ENCODE measurements around the gene ZFP14.

Gene ZFP14

DNA sequence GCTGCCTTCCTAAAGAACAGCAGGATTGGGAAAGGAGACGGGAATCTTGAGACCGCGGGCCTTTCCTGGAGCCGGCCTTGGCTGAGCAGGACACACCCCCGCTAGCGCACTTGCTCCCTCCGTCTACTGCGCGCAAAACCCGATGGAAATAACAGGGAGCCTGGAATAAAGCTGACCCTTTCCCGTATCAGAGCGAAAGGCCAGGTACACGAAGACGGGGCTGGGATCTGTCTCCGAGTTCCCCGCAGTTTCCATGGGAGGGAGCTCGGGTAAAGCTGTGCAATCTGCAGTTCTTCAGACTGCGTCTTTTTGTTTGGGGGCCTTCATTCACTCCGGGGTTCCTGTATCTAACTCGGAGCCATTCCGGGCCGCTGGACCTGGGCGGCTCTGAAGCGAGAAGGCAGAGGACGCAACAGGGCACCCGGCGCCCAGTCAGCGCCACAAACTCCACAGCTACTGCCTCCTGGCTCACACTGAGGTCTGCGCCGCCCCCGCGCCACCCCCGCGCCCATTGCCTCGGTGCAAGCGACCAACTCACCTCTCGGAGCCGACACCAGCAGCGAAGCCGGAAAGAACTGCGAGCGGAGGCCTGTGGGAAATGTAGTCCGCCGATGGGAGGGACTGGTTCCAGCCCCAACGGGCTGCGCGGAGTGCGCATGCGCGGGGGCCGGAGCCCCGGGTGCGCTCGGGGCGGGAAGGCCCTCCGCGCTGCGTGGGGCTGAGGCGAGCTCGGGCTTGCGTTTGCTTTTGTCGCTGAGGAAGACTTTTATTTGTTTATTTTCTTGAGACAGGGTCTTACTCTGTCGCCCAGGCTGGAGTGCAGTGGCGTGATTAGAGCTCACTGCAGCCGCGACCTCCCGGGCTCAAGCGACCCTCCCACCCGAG lies at the start of gene ZFP14:
Gene ZFP14, minus strand, starts transcription at position 577 of the 885 bp plus-strand sequence. CDS start 11,309 bp downstream, outside the sequence.
- DNase-seq: peak; percentile 93

DNA sequence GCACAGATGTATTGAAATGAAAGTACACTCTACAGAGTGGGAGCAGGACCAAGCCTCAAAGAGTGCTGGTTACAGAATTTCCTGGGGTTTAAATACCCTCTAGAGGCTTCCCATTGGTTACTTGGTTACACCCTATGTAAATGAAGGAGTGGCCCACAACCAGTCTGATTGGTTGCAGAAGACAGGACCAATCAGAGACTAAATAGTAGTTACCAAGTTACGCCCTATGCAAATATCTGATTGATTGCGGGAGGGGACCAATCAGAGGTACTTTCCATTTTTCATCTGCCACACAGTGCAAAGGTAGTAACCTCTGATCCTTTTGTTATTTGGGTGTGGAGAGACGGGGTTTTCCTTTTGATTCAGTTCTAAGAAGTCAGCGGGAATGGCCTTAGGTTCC lies 44.9 kb upstream of the ZFP14 start:
- DNase-seq: no peak

DNA sequence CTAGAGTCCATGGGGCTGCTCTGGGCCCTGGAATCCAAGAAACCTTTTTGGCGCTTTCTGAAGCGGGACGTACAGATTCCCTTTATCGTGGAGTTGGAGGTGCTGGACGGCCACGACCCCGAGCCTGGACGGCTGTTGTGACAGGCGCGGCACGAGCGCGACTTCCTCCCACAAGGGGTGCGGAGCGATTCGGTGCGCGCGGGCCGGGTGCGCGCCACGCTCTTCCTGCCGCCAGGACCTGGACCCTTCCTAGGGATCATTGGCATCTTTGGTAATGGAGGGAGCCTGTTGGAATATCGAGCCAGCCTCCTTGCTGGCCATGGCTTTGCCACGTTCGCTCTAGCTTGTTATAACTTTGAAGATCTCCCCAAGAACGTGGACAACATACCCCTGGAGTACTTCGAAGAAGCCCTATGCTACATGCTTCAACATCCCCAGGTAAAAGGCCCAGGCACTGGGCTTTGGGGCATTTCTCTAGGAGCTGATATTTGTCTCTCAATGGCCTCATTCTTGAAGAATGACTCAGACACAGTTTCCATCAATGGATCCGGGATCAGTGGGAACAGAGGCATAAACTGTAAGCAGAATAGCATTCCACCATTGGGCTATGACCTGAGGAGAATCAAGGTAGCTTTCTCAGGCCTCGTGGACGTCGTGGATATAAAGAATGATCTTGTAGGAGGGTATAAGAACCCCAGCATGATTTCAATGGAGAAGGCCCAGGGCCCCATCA lies 42.9 kb upstream of the ZFP14 start:
- no peak for DNase-seq

DNA sequence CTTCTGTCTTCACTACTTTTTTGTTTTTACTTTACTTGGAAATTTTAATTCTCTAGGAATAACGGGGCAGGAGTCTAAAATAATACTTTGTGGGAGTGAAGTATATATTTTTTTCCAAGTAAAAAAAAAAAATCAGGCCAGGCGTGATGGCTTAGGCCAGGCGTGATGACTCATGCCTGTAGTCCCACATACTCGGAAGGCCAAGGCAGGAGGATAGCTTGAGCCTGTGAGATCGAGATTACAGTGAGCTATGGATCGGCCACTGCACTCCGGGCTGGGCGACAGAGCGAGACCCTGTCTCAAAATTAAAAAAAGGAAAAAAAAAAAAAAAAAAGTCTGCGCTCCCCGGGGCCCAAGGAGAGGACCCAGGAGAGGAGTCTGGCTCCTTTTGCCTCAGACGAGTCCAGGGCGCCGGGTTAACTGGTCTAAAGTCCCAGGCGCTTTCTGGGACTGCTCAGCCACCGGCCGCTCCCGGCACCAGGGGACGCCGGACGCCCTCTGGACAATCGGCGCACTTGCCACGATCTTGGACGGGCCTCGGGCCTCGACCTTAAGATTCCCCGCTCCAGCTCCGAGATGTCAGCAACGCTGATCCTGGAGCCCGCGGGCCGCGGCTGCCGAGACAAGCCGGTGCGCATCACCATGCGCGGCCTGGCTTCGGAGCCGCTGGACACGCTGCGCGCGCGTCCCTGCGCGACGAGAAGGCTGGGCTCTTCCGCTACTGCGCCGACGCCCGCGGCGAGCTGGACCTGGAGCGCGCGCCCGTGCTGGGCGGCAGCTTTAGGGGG lies 42.2 kb upstream of the ZFP14 start:
- no peak for DNase-seq

DNA sequence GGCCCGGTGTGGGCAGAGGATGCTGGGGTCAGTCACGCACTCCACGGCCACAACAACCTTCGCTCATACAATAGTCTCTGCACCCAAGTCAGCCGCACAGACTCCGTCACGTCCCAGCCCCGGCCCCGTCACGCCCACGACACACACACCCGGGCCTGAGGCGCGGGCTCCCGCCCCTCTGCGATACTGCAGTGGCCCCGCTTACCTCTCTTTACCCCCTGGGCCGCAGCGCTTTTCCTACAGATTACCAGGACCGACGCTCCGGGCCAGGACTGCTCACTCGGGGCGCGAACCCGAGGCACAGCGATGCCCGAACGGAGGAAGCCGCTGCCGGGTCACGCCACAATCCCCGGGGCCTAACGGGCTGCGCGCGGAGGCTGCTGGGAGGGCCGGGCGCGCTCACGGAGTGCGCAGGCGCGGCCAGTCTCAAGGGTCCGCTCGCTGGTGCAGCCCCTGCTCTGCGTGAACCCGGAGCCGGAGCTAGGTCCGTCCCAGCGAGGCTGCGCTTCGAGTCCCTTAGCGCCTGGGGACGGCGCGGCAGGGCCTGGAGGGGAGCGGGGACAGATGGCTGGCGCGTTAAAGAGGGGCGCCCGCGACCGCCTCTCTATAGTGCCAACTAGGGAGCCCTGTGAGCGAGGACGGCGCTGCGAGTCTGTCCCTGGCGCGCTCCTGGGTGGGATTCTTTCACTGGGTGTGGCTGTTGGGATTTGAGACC lies 39.4 kb upstream of the ZFP14 start, which contains the start of gene ZFP82:
Gene ZFP82, minus strand, starts transcription at position 358 of the 715 bp plus-strand sequence. CDS start 8,855 bp downstream, outside the sequence.
- DNase-seq: peak; percentile 81

DNA sequence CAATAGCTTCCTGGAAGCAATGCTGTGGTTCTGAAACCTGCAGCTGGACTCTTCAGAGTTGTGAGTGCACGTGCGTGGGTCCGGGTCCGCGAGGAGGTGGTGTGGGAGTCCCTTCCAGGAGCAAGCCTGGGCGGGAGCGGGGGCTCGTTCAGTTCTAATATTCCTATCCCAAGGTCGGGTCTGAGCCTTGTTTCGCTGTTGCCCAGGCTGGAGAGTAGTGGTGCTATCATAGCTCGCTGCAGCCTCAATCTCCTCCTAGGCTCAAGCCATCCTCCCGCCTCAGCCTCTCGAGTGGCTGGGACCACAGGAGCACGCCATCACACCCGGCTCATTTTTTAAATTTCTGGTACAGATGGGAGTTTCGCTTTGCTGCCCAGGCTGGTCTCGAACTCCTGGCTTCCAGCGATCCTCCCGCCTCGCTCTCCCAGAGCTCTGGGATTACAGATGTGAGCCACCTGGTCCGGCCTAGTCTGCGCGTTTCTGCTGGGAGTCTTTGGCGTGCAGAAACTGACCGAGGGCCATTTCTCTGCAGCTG lies 38.8 kb upstream of the ZFP14 start:
- DNase-seq: no peak

DNA sequence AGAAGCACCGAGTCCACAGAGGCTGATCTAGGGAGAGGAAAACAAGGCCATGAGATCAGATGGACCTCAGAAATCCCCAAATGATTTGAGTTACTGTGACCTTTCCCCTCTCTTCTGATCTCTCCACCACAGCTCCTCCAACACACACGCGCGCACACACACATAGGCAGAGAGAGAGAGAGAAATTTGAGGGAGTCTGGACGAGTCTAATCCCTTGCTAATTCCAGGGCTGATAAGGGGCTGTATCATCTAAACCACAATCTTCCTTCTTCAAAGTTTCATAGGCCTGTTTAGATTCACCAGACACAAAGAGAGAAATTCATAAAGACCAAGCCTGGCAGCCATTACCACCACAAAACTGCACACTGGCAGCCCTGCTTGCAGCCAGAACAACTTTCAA lies 30.8 kb upstream of the ZFP14 start:
- DNase-seq: no peak

DNA sequence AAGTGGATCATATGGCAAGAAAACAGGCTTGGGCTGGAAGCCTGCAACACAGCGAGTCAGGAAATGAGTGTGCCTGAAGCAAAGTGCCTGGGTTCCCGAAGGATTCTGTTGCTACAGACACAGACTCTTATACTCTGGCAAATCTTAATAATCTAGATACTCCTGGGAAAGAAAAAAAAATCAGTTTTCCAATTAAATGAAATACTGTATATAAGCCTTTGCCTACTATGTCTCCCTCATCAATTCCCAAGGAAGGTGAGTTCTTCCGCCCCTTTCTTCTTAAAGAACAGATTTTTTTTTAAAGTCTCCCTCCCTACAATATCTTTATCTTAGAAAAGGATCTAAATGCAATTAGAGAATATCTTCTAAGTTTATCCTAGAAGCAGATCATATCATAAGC lies 29.1 kb upstream of the ZFP14 start:
- no peak for DNase-seq

DNA sequence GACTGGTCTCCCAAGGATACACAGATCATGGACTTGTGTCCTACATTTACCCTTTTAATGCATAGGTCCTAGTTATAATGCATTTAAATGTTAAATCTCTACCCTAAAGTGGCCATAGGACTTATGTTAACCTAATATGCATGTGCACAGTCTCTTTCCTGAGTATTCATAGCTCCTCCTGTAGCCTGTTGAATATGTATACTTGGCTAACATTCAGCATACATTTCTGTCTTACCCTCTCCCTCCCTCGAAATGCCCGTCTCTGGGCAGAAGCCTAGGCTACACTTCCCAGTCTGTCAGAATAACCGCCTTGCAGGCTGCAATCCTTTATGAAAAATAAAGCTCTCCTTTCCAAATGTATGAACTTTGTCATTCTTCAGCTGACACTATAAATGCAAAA lies 25.5 kb upstream of the ZFP14 start:
- DNase-seq: no peak

DNA sequence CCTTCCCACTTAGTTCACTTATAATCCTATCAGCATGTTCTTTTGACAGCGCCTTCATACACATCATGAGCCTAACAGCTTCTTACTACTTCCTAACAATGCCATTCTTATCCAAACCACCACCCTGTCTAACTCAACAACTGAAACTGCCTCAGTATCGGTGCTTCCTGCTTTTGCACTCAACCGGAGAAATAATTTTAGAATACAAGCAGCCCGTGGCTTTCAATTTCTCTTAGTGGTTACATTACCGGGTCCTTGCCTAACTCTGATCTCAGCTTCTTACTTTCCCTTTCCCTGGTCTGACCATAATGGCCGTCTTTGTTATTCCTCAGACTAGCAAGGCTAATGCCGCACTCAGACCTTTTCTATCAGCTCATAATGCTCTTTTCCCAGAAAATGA lies 22.5 kb upstream of the ZFP14 start:
- DNase-seq: no peak

DNA sequence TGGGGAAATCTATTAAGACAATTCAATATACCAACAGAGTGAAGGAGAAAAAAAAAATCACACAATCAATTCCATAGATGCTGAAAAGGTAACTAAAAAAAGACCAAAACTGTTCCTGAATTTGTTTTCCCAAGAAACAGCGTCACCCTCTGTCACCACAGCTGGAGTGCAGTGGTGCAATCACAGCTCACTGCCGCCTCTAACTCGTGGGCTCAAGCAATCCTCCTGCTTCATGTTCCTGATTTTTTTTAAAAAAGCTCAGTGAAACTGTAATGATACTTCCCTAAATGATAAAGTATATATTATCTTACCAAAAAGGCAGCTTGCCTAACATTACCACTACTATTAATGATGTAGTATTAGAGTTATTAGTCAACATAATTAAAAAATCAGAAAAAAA lies 19.6 kb upstream of the ZFP14 start:
- DNase-seq: no peak

DNA sequence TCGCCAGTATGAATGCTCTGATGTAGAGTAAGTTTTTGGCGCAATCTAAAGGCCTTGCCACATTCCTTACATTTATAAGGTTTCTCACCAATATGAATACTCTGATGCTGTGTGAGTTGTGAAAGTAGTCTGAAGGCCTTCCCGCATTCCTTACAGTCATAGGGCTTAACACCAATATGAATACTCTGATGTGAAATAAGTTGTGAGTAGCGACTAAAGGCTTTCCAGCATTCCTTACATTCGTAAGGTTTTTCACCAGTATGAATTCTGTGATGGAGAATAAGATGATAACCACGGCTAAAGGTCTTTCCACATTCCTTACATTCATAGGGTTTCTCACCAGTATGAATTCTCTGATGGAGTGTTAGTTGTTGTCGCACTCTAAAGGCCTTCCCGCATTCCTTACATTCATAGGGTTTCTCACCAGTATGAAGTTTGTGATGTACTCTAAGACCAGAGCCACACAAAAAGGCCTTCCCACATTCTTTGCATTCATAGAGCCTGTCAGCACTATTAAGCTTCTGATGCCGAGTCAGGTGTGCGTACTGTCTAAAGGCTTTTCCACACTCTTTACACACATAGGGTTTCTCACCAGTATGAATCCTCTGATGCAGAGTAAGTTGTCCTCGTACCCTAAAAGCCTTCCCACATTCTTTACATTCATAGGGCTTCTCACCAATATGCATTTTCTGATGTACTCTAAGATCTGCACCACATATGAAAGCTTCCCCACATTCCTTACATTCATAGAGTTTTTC lies 14.1 kb upstream of the ZFP14 start:
- DNase-seq: no peak

DNA sequence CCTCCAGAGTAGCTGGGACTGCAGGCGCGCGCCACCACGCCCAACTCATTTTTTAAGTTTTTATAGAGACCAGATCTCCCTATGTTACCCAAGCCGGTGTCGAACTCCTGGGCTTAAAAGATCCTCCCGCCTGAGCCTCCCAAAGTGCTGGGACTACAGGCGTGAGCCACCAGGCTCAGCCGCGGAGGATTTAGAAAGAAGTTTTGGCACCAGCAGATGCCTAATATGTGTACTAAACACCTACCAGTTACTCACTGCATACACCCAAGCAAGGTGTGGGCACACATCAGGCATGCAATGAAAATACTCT lies 464 bp upstream of the ZFP14 start:
- DNase-seq: no peak

DNA sequence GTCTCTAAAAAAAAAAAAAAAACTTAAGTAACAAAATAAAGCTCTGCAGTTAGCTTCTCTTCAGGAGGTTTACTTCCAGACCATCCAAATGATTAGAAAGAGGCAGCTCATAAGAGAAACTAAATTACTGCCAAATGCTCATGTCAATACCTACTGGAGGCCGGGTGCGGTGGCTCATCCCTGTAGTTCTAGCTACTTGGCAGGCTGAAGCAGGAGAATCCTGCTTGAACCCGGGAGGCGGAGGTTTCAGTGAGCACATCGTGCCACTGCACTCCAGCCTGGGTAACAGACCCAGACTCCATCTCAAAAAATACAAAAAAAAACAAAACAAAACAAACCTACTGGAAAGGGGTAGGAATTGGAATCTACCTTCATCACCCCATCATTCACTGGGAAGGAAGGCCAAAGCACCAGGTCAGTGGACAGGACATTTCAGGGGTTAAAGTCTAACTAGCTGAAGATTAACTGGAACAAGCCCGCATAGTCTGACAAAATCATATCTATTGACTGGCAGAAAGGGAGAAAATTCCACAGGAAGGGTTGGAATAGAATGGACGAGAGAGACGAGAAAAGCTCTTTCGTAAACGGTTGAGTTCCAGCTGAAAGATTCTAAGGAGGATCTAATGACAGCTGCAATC lies 1.3 kb downstream of the ZFP14 start:
- DNase-seq: no peak

DNA sequence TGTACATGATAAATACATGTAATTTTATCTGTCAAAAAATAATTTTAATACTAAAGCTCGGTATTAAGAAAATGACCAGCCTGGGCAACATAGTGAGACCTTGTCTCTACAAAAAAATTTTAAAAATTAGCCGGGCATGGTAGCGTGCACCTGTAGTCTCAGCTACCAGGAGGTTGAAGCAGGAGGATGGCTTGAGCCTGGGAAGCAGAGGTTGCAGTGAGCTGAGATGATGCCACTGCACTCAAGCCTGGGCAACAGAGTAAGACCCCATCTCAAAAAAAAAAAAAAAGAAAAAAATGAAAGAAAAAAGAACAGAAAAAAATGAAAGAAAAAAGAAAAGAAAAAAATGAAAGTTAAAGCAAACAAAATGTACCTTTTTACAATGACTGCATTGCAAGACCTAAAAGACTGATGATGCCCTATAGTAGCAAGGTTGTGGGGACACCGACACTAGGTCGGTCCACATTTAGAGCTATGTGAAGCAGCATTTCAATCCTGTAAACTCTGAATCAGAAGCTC lies 5.3 kb downstream of the ZFP14 start:
- no peak for DNase-seq

DNA sequence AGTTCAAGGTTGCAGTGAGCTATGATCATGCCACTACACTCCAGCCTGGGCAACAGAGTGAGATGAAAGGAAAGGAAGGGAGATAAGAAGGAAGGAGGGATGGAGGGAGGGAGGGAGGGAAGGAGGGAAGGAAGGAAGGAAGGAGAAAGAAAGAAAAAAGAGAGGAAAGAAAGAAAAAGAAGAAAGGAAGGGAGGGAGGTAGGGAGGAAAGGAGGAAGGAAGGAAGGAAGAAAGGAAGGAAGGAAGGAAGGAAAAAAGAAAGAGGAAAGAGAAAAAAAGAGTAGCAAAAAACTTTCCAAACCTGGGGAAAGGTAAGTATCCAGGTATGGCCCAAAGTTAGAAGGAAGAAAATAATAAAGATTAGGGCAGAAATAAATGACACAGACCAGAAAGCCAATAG lies 7.1 kb downstream of the ZFP14 start:
- no peak for DNase-seq

DNA sequence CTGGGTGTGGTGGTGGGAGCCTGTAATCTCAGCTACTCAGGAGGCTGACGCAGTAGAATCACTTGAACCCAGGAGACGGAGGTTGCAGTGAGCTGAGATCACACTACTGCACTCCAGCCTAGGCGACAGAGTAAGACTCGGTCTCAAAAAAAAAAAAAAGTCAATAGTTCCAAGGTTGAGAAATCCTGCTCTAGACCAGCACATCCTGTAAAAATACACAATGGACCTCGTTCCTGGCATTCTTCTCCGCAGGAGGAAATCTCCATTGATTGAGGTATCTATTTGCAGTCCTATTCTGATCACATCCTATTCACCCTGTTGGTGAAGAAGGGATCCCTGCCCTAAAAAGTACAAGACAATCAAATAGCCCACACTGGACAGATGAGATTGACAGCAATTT lies 15.2 kb downstream of the ZFP14 start:
- DNase-seq: no peak

DNA sequence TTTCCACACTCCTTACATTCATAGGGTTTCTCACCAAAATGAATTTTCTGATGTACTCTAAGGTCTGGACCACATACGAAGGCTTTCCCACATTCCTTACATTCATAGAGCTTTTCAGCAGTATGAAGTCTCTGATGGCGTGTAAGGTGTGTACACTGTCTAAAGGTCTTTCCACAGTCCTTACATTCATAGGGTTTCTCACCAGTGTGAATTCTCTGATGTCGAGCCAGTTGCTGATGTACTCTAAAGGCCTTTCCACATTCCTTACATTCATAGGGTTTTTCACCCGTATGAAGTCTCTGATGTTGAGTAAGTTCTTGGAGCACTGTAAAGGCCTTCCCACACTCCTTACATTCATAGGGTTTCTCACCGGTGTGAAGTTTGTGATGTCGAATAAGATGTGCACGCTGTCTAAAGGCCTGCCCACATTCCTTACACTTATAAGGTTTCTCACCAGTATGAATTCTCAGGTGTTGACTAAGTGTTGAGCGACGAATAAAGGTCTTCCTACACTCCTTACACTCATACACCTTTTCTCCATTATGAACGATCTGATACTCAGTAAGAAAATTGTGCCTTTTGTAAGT lies 38.1 kb downstream of the ZFP14 start:
- DNase-seq: no peak

DNA sequence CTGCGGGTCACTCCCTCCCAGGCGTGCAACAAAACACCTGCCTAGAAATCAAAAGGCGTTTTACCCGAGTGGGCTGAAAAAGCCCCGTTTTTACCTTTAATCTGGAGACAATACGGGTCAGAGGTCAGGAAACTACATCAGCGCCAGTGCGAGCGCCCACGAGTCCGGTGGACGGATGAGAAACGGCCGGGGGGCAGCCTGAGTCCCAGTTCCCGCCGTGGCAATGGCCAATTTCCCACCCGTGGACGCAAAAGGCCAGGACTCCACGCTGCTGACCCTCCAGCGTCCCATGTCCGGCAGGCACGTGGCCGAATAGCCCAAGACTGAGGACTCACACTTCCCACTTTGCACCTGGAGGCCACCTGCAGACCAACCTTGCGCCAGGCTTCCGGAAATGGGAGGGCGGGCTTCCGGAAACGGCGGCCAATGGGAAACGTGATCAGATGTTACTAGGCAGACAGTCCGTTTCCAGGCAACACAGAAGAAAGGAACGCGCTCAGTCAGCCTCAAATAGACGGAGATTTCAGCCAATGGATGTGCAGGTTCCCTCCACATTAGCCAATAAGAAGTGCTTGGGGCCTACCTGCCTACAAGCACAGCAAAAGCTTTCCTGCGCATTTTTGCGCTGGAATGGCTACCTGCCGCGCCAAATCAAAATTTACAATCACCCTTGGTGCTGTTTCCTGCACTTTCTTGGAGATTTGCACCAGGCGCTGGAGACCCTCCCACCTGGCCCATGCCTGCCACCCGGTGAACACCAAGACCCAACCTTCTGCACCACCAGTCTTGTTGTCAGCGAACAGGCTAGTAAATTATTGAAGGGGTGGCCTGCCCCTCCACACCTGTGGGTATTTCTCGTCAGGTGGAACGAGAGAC lies 47.4 kb downstream of the ZFP14 start:
- peak; percentile 57 for DNase-seq

DNA sequence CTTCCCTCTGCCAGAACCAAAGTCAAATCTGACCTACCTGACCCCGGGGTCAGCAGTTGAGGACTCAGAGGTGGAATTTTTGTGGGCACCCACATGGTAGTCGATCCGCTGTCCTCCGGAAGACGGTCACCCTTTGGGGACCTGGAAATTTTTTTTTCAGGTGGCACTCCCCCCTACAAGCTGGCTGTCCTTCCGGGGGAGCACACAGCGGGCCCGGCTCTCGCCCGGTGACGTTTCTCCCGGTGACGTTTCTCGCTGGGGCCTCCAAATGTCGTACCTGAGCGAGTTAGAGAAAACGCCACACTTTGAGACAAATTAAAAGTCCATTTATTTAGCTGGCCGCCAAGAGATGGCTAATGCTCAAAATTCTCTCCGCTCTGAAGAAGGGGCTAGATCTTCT lies 48.8 kb downstream of the ZFP14 start:
- no peak for DNase-seq
